Hair follicular keratinocyte (primary cell): ENCODE results near the gene TMEM86A. TPM values are rescaled to one million over a fixed set of nuclear protein-coding genes. Genes with fewer than 3 reads are reported as not detected.

ENCODE experiments used
- total RNA-seq: library from RNA; depleted of rRNA; stranded (reverse); fragments of >200 nt; gene quantifications from 2 replicates; pipeline ENCODE4 v1.2.3, GENCODE V29; 2015

Gene TMEM86A, protein sequence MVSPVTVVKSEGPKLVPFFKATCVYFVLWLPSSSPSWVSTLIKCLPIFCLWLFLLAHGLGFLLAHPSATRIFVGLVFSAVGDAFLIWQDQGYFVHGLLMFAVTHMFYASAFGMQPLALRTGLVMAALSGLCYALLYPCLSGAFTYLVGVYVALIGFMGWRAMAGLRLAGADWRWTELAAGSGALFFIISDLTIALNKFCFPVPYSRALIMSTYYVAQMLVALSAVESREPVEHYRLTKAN
- 0.72 and 2.2 TPM in 2 replicates for total RNA-seq

DNA sequence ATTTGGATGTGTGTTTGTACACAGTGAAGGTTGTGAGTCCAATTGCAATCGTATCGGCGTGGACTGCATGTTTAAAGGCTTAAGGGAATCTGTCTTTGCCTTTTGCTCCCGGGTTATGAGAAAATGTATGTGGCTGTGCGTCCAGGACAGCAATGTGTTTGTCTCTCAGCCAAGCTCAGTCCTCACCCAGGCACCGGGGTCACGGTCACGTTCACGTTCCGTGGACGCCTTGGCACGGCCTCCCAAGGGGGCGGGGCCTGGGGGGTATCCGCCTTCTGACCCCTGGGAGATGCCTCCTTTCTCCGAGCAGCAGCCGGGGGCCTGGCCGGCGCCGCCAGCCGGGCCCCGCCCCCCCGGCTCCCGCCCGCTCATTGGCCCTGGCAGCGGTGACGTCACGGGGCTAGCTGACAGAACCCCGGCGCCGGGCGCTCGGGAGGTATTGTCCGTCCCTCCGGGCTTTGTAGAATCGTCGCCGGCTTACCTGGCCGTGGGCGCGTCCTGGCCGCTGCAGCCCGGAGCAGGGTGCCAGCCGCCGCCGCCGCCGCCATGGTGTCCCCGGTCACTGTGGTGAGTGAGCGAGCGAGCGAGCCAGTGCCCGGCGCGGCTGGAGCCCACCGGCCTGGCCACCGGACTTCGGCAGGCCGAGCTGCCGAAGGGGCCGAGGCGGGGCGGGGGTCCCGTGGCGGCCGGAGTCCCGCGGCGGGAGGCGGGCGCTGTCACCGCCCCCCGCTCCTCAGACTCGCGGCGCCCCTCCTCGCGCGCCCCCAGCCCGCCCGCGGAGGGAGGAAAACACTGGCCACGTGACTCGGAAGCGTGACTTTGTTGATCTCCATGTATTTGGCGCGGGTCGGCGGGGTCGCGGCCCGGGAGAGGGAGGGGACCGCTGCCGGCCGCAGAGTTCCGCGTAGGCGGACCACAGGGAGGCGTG lies at the start of gene TMEM86A:
Gene TMEM86A, plus strand, starts transcription at position 439 of the 928 bp plus-strand sequence. Its CDS starts 108 bp downstream, at position 547.

DNA sequence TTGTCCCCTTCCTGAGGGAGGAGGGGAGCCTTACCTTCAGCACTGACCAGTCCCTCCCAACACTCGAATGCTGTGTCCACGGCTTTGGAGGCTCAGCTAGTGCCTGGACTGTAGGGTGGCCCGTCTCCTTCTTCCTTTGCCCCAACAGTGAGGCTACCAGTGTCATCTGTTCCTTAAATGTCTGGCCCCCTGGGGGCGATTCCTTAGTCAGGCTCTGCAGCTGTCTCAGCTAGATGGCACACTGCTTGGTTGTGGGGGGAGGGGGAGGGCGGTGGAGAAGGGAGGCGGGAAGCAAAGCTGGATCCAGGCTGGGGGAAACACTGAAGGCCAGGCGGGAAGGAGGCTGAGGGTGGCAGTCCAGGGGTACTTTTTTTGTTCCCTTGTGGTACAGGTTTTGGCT lies 27.5 kb downstream of the TMEM86A start, which contains the start of gene IGSF22:
Gene IGSF22, minus strand, starts transcription at position 149 of the 400 bp plus-strand sequence. CDS start 1,952 bp downstream, outside the sequence.

Other genes starting within 250 kb of the TMEM86A start
- gene LDHAL6A, start 242.9 kb upstream of the TMEM86A start, total RNA-seq: not detected in 2 replicates
- gene TSG101, start 171.8 kb upstream of the TMEM86A start, total RNA-seq: 99.5 and 101 TPM in 2 replicates
- gene UEVLD, start 110.0 kb upstream of the TMEM86A start, total RNA-seq: 27.8 and 32.2 TPM in 2 replicates
- not detected in 2 replicates for gene MISFA, start 99.0 kb upstream of the TMEM86A start, total RNA-seq
- 11.6 and 12.4 TPM in 2 replicates for gene SPTY2D1, start 64.4 kb upstream of the TMEM86A start, total RNA-seq
- under 0.01 and 0.08 TPM in 2 replicates for gene IGSF22, start 27.4 kb downstream of the TMEM86A start, total RNA-seq
- gene PTPN5, start 93.0 kb downstream of the TMEM86A start, total RNA-seq: not detected in 2 replicates
- gene MRGPRX1, start 240.6 kb downstream of the TMEM86A start, total RNA-seq: not detected in 2 replicates